Measurements from ENCODE around the gene RAD51B. TPM values are rescaled to one million over a fixed set of nuclear protein-coding genes. Genes with fewer than 3 reads are reported as not detected.

Gene RAD51B
- total and polyA plus RNA-seq, 9 donors = 21.6 to 70.1 (median 35.1) TPM

- 66 to 75% (median 71%) methylated on average over 5 of the region's 5 CpGs for WGBS, 3 donors
- Histone ChIP-seq H3K4me1 (ENCODE audit: insufficient read depth) (peaks cover 47% of the 10 kb centered on the region), H3K27ac (peak overlapping the region; percentile 74 to 75), H3K9me3 (no peaks in the 10 kb centered on the region), H3K4me3 (no peak overlapping the region), H3K27me3 (no peaks in the 10 kb centered on the region), H3K36me3 (no peaks in the 10 kb centered on the region)
- TF ChIP-seq CTCF (IDR thresholded peaks at IDR 0.05) = no peak
- no peak for TF ChIP-seq POLR2A (IDR thresholded peaks at IDR 0.05)
- TF ChIP-seq EP300 (IDR thresholded peaks at IDR 0.05) = no peak
- intact Hi-C loops (cut with DNase I) = loop anchor here in 2 of 4 donors (5.0 to 10.0 kb wide), 5 partner anchors 105 to 585 kb away; partner anchors contain the start of gene ZFP36L1 (in 1 of the 2)
- DNase-seq = no peak
Measured at GRCh38 chr14:68519671-68520187, 700.1 kb downstream of the RAD51B start.

GRCh38 chr14:68520637-68521556, 701.3 kb downstream of the RAD51B start:
- Histone ChIP-seq H3K36me3 (no peaks in the 10 kb centered on the region), H3K27ac (peak overlapping the region; percentile 74 to 75), H3K9me3 (no peaks in the 10 kb centered on the region), H3K4me3 (no peak overlapping the region), H3K4me1 (ENCODE audit: insufficient read depth) (peaks cover 49% of the 10 kb centered on the region), H3K27me3 (no peaks in the 10 kb centered on the region)
- intact Hi-C loops (cut with DNase I) = loop anchor here in 1 of 4 donors (10.0 kb wide), 3 partner anchors 226 to 586 kb away; no protein-coding TSS in a partner anchor
- 48 to 61% (median 54%) methylated on average over 5 of the region's 5 CpGs for WGBS, 3 donors
- no peak for DNase-seq
- no peak for TF ChIP-seq CTCF (IDR thresholded peaks at IDR 0.05)
- TF ChIP-seq POLR2A (IDR thresholded peaks at IDR 0.05) = no peak

DNA sequence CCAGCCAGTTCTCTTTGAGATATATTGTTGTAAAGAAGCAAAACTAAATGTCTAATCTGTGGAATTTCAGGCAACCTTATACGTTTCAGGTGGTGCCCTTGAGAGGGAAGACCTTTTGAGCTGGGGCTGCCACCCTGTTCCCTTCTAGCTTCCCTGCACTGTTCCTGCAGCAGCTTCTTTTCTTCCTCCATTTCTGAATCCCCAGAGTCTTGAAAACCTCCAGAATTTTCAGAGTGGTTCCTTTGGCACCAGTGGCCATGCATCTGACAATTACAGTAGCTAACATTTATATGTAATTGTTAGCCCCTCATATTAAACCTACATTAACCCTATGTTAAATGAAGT, 702.0 kb downstream of the RAD51B start:
- DNase-seq = no peak
- H3K4me3 ChIP-seq = no peak overlapping the region
- peaks cover 49% of the 10 kb centered on the region for H3K4me1 ChIP-seq (ENCODE audit: insufficient read depth)
- WGBS, 3 donors = 21 to 34% (median 31%) methylated on average over 1 of the region's 1 CpG
- intact Hi-C loops (cut with DNase I) = loop anchor here in 1 of 4 donors (10.0 kb wide), 3 partner anchors 227 to 587 kb away; no protein-coding TSS in a partner anchor
- H3K27me3 ChIP-seq = no peaks in the 10 kb centered on the region
- no peak for TF ChIP-seq CTCF (IDR thresholded peaks at IDR 0.05)
- TF ChIP-seq EP300 (IDR thresholded peaks at IDR 0.05) = no peak
- no peak for TF ChIP-seq POLR2A (IDR thresholded peaks at IDR 0.05)
- H3K36me3 ChIP-seq = no peaks in the 10 kb centered on the region
- no peaks in the 10 kb centered on the region for H3K9me3 ChIP-seq
- peak overlapping the region; percentile 53 to 75 for H3K27ac ChIP-seq

DNA sequence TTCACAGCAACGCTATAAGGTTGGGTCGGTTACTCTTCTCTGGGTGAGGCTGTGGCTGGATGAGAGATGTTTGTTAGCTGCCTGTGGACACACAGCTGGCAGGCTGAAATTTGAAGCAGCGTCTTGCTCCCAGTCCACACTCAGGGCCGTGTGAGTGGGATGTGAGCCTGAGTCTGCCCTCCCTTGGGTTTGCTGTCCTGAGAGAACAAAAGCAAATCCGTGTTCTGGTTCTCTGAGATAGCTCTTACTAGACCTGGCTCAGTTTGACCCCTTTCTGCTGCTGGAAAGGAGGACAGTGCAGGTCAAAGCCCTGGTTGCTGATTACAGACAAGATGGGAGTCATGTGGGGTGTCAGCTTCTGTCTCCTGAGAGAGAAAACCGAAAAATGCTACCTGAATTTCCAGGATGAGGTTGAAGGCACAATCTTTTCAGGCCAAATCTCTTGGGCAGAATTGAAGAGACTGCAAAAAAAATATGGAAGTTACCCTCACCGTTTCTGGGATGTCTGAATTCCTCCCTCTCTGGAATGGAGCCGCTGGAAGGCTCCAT, 702.5 kb downstream of the RAD51B start:
- TF ChIP-seq EP300 (IDR thresholded peaks at IDR 0.05) = no peak
- TF ChIP-seq CTCF (IDR thresholded peaks at IDR 0.05) = no peak
- TF ChIP-seq POLR2A (IDR thresholded peaks at IDR 0.05) = no peak
- intact Hi-C loops (cut with DNase I) = loop anchor here in 1 of 4 donors (10.0 kb wide), 3 partner anchors 227 to 587 kb away; no protein-coding TSS in a partner anchor
- 21 to 27% (median 21%) methylated on average over 8 of the region's 8 CpGs for WGBS, 3 donors
- Histone ChIP-seq H3K27ac (peak overlapping the region; percentile 53 to 75), H3K4me3 (no peak overlapping the region), H3K36me3 (no peaks in the 10 kb centered on the region), H3K4me1 (ENCODE audit: insufficient read depth) (peaks cover 49% of the 10 kb centered on the region), H3K27me3 (no peaks in the 10 kb centered on the region), H3K9me3 (no peaks in the 10 kb centered on the region)
- no peak for DNase-seq

Data from ovary (tissue), 9 donors.